GM12878 (cell line): ENCODE results near the gene LFNG. TPM values are rescaled to one million over a fixed set of nuclear protein-coding genes. Genes with fewer than 3 reads are reported as not detected.

ENCODE experiments used
- BMI1 ChIP-seq: fragments of 450-650 bp; IDR thresholded peaks from 2 replicates; pipeline ENCODE4 v1.6.1; 2016; ENCODE audit warnings: mild to moderate bottlenecking, moderate library complexity, borderline replicate concordance
- CREM ChIP-seq: IDR thresholded peaks from 2 replicates; pipeline ENCODE4 v1.6.1; 2014; ENCODE audit warnings: antibody characterized with exemption, low read depth
- CUX1 ChIP-seq: IDR thresholded peaks from 2 replicates; pipeline ENCODE4 v1.6.1; 2012; ENCODE audit warnings: improper control_type of control experiment, low read depth, low read length; ENCODE audit not compliant: insufficient replicate concordance
- EED ChIP-seq: sonication (generic); IDR thresholded peaks from 2 replicates; pipeline ENCODE4 v1.6.1; 2016; ENCODE audit warnings: antibody characterized with exemption, low read depth
- IKZF1 ChIP-seq: fragments of 450-650 bp; conservative IDR thresholded peaks from 2 replicates; pipeline ENCODE4 v1.6.1; 2017; ENCODE audit warnings: antibody characterized with exemption, mild to moderate bottlenecking
- MEF2A ChIP-seq: IDR thresholded peaks from 2 replicates; pipeline ENCODE4 v1.6.1; 2011; ENCODE audit warnings: low read depth, mild to moderate bottlenecking, low read length, moderate library complexity; ENCODE audit not compliant: insufficient read depth
- MTA2 ChIP-seq: fragments of 450-650 bp; IDR thresholded peaks from 2 replicates; pipeline ENCODE4 v1.6.1; 2016; ENCODE audit warnings: low read depth, mild to moderate bottlenecking, moderate library complexity
- MYB ChIP-seq: fragments of 150-350 bp; IDR thresholded peaks from 2 replicates; pipeline ENCODE4 v1.6.1; 2014; ENCODE audit warnings: mild to moderate bottlenecking, low read depth, low read length, borderline replicate concordance
- NBN ChIP-seq: fragments of 450-650 bp; IDR thresholded peaks from 2 replicates; pipeline ENCODE4 v1.6.1; 2016
- NKRF ChIP-seq: fragments of 450-650 bp; conservative IDR thresholded peaks from 2 replicates; pipeline ENCODE4 v1.6.1; 2017; ENCODE audit warnings: mild to moderate bottlenecking, moderate library complexity
- NR2F1 ChIP-seq: fragments of 450-650 bp; conservative IDR thresholded peaks from 2 replicates; pipeline ENCODE4 v1.6.1; 2017; ENCODE audit warnings: mild to moderate bottlenecking
- PKNOX1 ChIP-seq: fragments of 450-650 bp; IDR thresholded peaks from 2 replicates; pipeline ENCODE4 v1.6.1; 2016; ENCODE audit warnings: mild to moderate bottlenecking
- TAF1 ChIP-seq: IDR thresholded peaks from 2 replicates; pipeline ENCODE4 v1.6.1; 2011; ENCODE audit warnings: mild to moderate bottlenecking, low read depth, low read length, borderline replicate concordance
- TARDBP ChIP-seq: IDR thresholded peaks from 2 replicates; pipeline ENCODE4 v1.6.1; 2016; ENCODE audit warnings: borderline replicate concordance
- TCF12 ChIP-seq: IDR thresholded peaks from 2 replicates; pipeline ENCODE4 v1.6.1; 2011; ENCODE audit warnings: low read depth, mild to moderate bottlenecking, low read length
- YY1 ChIP-seq: IDR thresholded peaks from 2 replicates; pipeline ENCODE4 v1.6.1; 2011; ENCODE audit warnings: low read depth, mild to moderate bottlenecking, low read length
- ZBTB40 ChIP-seq: fragments of 450-650 bp; IDR thresholded peaks from 2 replicates; pipeline ENCODE4 v1.6.1; 2016; ENCODE audit warnings: mild to moderate bottlenecking, moderate library complexity, borderline replicate concordance
- polyA plus RNA-seq, 11 experiments: library from polyadenylated mRNA; depleted of rRNA in 4 of 11; unstranded in 6 of 11; stranded (reverse) in 5 of 11; fragments of >200 nt; fragmentation: Nextera tagmentation in 4 of 11; fragmentation: Illumina TruSeq in 1 of 11; extraction: Ambion mirVana in 4 of 11; extraction: Trizol in 1 of 11; gene quantifications; 1 replicate in 1 of 11; 2 replicates in 10 of 11; pipeline versions ENCODE4 v1.2.1 to v1.2.3, GENCODE V29; 2011 to 2016; ENCODE audit warnings: inconsistent platforms in 2 of 11, missing spikeins in 2 of 11, low read depth in 1 of 11
- total RNA-seq, 4 experiments: library from RNA; depleted of rRNA in 3 of 4; stranded (reverse); fragments of >200 nt in 3 of 4; fragmentation: Illumina TruSeq in 1 of 4; extraction: Trizol in 1 of 4; gene quantifications; 2 replicates each; pipeline versions ENCODE4 v1.2.1 to v1.2.3, GENCODE V29; 2013 to 2021

Gene LFNG
- total and polyA plus RNA-seq, 10 of the 15 experiments (the other 5 are each of a cell fraction or from before 2014, with no cell fraction given) = 0.09 to 0.68 (median 0.33) TPM; not detected in 2

- TF ChIP-seq CUX1 (no peak), CREM (peak; percentile 69), TARDBP (0 out of 2 replicates have a peak, but pooled peaks have one; percentile 48), NR2F1 (peak; percentile 88), IKZF1 (peak; percentile 85), ZBTB40 (no peak), BMI1 (no peak), MYB (no peak), MTA2 (peak; percentile 15; the same call in 1 of the 2 replicates), NBN (0 out of 2 replicates have a peak, but pooled peaks have one; percentile 30), TAF1 (0 out of 2 replicates have a peak, but pooled peaks have one; percentile 13), PKNOX1 (0 out of 2 replicates have a peak, but pooled peaks have one; percentile 32), NKRF (0 out of 2 replicates have a peak, but pooled peaks have one; percentile 39), TCF12 (peak; percentile 98), EED (peak; percentile 88), MEF2A (no peak), YY1 (peak; percentile 26; the same call in 1 of the 2 replicates)
Observed at GRCh38 chr7:2566890-2567678, 47.5 kb downstream of the LFNG start (continued).
